Tibial nerve (tissue), 4 donors: ENCODE measurements around the gene MAVS.

Experiments
- EP300 ChIP-seq, 2 donors: sonication (generic); formaldehyde crosslinking; IDR thresholded peaks; one replicate each; pipeline ENCODE4 v1.6.1; 2017; ENCODE audit warnings: antibody characterized with exemption in 2 of 2, mild to moderate bottlenecking in 1 of 2
- POLR2A ChIP-seq, 2 donors: fragments of 450-650 bp; IDR thresholded peaks; one replicate each; pipeline ENCODE4 v1.6.1; 2017; ENCODE audit warnings: antibody characterized with exemption in 2 of 2, mild to moderate bottlenecking in 2 of 2, moderate library complexity in 2 of 2
- TF ChIP-seq, protein P1 (sequence below), 5 experiments: fragments of 200-600 bp in 3 of 5; fragments of 450-650 bp in 2 of 5; sonication (generic) in 3 of 5; IDR thresholded peaks; one replicate each; pipeline ENCODE4 v1.5.1; 2016 to 2019; ENCODE audit warnings: antibody characterized with exemption in 5 of 5, mild to moderate bottlenecking in 3 of 5, moderate library complexity in 2 of 5

DNA sequence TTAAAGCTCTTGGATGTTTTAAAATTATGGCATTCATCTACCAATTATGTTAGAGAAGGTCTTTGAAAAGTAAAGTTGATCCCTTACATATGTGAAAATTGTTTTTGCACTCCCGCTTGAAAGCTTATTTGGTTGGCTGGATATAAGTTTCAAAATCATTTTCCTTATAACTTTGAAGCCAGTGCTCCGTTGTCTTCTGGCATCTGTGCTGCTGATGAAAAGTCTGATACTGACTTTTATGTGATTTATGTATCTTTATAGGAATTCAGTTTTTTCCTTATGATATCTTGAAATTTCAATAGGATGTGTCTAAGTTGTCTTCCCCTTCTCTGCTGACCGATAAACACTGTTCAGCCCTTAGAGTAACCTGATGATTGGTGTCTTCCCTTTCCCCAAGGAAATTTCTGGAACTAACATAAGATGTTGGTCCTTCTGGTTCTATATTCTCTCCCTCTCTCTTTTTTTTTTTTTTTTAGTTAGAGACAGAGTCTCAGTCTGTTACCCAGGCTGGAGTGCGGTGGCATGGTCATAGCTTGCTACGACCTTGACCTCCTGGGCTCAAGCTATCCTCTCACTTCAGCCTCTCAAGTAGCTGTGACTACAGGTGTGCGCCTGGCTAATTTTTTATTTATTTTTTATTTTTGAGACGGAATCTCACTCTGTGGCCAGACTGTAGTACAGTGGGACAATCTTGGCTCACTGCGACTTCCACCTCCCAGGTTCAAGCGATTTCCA is 55.2 kb downstream of the MAVS start:
- no peak for TF ChIP-seq EP300 (IDR thresholded peaks at IDR 0.05)
- TF ChIP-seq, protein P1, sequence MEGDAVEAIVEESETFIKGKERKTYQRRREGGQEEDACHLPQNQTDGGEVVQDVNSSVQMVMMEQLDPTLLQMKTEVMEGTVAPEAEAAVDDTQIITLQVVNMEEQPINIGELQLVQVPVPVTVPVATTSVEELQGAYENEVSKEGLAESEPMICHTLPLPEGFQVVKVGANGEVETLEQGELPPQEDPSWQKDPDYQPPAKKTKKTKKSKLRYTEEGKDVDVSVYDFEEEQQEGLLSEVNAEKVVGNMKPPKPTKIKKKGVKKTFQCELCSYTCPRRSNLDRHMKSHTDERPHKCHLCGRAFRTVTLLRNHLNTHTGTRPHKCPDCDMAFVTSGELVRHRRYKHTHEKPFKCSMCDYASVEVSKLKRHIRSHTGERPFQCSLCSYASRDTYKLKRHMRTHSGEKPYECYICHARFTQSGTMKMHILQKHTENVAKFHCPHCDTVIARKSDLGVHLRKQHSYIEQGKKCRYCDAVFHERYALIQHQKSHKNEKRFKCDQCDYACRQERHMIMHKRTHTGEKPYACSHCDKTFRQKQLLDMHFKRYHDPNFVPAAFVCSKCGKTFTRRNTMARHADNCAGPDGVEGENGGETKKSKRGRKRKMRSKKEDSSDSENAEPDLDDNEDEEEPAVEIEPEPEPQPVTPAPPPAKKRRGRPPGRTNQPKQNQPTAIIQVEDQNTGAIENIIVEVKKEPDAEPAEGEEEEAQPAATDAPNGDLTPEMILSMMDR (IDR thresholded peaks at IDR 0.05): no peak
- no peak for TF ChIP-seq POLR2A (IDR thresholded peaks at IDR 0.05)
